ENCODE data around the gene CACNA2D3. TPM values are rescaled to one million over a fixed set of nuclear protein-coding genes. Genes with fewer than 3 reads are reported as not detected.

Gene CACNA2D3
- total RNA-seq, 1 donor from 2014 or later: 0.70 TPM

- peaks cover 8% of the 10 kb centered on the region for H3K4me1 Mint-ChIP-seq (ENCODE audit: low read depth, unreplicated experiment)
- H3K9me3 Mint-ChIP-seq (ENCODE audit: unreplicated experiment): no peaks in the 10 kb centered on the region
- TF ChIP-seq CTCF (IDR thresholded peaks at IDR 0.05; ENCODE audit: insufficient read depth, low read depth, low read length) (no peak), EZH2 (IDR thresholded peaks at IDR 0.05; ENCODE audit: insufficient read depth, low read length) (no peak)
- Histone ChIP-seq H3K36me3 (ENCODE audit: insufficient read depth, low read length) (no peaks in the 10 kb centered on the region), H3K79me2 (ENCODE audit: insufficient read depth, low read length) (no peaks in the 10 kb centered on the region), H2AFZ (ENCODE audit: low read depth, low read length) (no peak overlapping the region), H3K9me3 (ENCODE audit: insufficient read depth, low read depth, low read length) (no peaks in the 10 kb centered on the region), H4K20me1 (ENCODE audit: insufficient read depth, low read length) (no peaks in the 10 kb centered on the region), H3K9ac (ENCODE audit: low read length) (no peak overlapping the region), H3K27ac (ENCODE audit: low read depth, low read length) (no peak overlapping the region), H3K4me3 (ENCODE audit: insufficient read depth, low read depth, low read length) (no peak overlapping the region), H3K4me1 (ENCODE audit: insufficient read depth, low read length) (no peaks in the 10 kb centered on the region), H3K27me3 (ENCODE audit: insufficient read depth, low read length) (no peaks in the 10 kb centered on the region), H3K4me2 (ENCODE audit: low read length) (no peak overlapping the region)
- FAIRE-seq (no peak), DNase-seq (ENCODE audit: low read depth) (no peak)
- no peak overlapping the region for H3K4me3 Mint-ChIP-seq (ENCODE audit: unreplicated experiment)
- H3K27me3 Mint-ChIP-seq (ENCODE audit: low read depth, unreplicated experiment): peaks cover 6% of the 10 kb centered on the region
- H3K27ac Mint-ChIP-seq (ENCODE audit: unreplicated experiment): no peak overlapping the region
- H3K36me3 Mint-ChIP-seq (ENCODE audit: low read depth, unreplicated experiment): no peaks in the 10 kb centered on the region
Observed at GRCh38 chr3:54168451-54168850, 46.1 kb downstream of the CACNA2D3 start.

GRCh38 chr3:54169524-54169923 lies 47.2 kb downstream of the CACNA2D3 start:
- no peak for FAIRE-seq

More at GRCh38 chr3:54169524-54169923, 47.2 kb downstream of the CACNA2D3 start:
- Histone ChIP-seq H3K36me3 (ENCODE audit: insufficient read depth, low read length) (no peaks in the 10 kb centered on the region), H4K20me1 (ENCODE audit: insufficient read depth, low read length) (no peaks in the 10 kb centered on the region), H3K4me2 (ENCODE audit: low read length) (no peak overlapping the region), H3K27ac (ENCODE audit: low read depth, low read length) (no peak overlapping the region), H3K9me3 (ENCODE audit: insufficient read depth, low read depth, low read length) (no peaks in the 10 kb centered on the region), H3K4me1 (ENCODE audit: insufficient read depth, low read length) (no peaks in the 10 kb centered on the region), H3K27me3 (ENCODE audit: insufficient read depth, low read length) (no peaks in the 10 kb centered on the region), H3K9ac (ENCODE audit: low read length) (no peak overlapping the region), H2AFZ (ENCODE audit: low read depth, low read length) (no peak overlapping the region), H3K79me2 (ENCODE audit: insufficient read depth, low read length) (no peaks in the 10 kb centered on the region), H3K4me3 (ENCODE audit: insufficient read depth, low read depth, low read length) (no peak overlapping the region)
- Mint-ChIP-seq H3K9me3 (ENCODE audit: unreplicated experiment) (no peaks in the 10 kb centered on the region), H3K27me3 (ENCODE audit: low read depth, unreplicated experiment) (peaks cover 12% of the 10 kb centered on the region), H3K27ac (ENCODE audit: unreplicated experiment) (no peak overlapping the region), H3K36me3 (ENCODE audit: low read depth, unreplicated experiment) (no peaks in the 10 kb centered on the region), H3K4me3 (ENCODE audit: unreplicated experiment) (no peak overlapping the region), H3K4me1 (ENCODE audit: low read depth, unreplicated experiment) (peaks cover 8% of the 10 kb centered on the region)
- no peak for DNase-seq (ENCODE audit: low read depth)
- TF ChIP-seq EZH2 (IDR thresholded peaks at IDR 0.05; ENCODE audit: insufficient read depth, low read length) (no peak), CTCF (IDR thresholded peaks at IDR 0.05; ENCODE audit: insufficient read depth, low read depth, low read length) (no peak)
